ENCODE measurements around the gene RAPGEF4. TPM values are rescaled to one million over a fixed set of nuclear protein-coding genes. Genes with fewer than 3 reads are reported as not detected.

Gene RAPGEF4
- total RNA-seq, 1 donor from 2014 or later = 21.8 TPM

GRCh38 chr2:172909454-172909853 is 173.8 kb downstream of the RAPGEF4 start:
- no peak for TF ChIP-seq CTCF (IDR thresholded peaks at IDR 0.05)
- Histone ChIP-seq H3K4me1 (no peaks in the 10 kb centered on the region), H3K36me3 (no peaks in the 10 kb centered on the region), H3K27ac (no peak overlapping the region), H3K4me3 (no peak overlapping the region), H3K27me3 (no peaks in the 10 kb centered on the region), H3K9me3 (no peaks in the 10 kb centered on the region)
- no peak for DNase-seq
- no peak for ATAC-seq
- intact Hi-C loops (cut with DNase I) = no loop called here

GRCh38 chr2:172912266-172912665 is 176.6 kb downstream of the RAPGEF4 start:
- no peaks in the 10 kb centered on the region for H3K27me3 ChIP-seq
- no peak for TF ChIP-seq CTCF (IDR thresholded peaks at IDR 0.05)
- intact Hi-C loops (cut with DNase I) = no loop called here

GRCh38 chr2:172914341-172915008 is 178.8 kb downstream of the RAPGEF4 start:
- Histone ChIP-seq H3K27ac (no peak overlapping the region), H3K4me3 (no peak overlapping the region), H3K27me3 (no peaks in the 10 kb centered on the region), H3K4me1 (no peaks in the 10 kb centered on the region), H3K9me3 (no peaks in the 10 kb centered on the region), H3K36me3 (no peaks in the 10 kb centered on the region)
- intact Hi-C loops (cut with DNase I) = no loop called here
- ATAC-seq = no peak
- no peak for TF ChIP-seq CTCF (IDR thresholded peaks at IDR 0.05)
- no peak for DNase-seq

More at GRCh38 chr2:172912266-172912665, 176.6 kb downstream of the RAPGEF4 start:
- no peaks in the 10 kb centered on the region for H3K36me3 ChIP-seq
- no peaks in the 10 kb centered on the region for H3K4me1 ChIP-seq
- DNase-seq (no peak), ATAC-seq (no peak)
- H3K27ac ChIP-seq = no peak overlapping the region
- no peaks in the 10 kb centered on the region for H3K9me3 ChIP-seq
- H3K4me3 ChIP-seq = no peak overlapping the region

GRCh38 chr2:172917716-172918115 is 182.1 kb downstream of the RAPGEF4 start:
- H3K27ac ChIP-seq = no peak overlapping the region
- intact Hi-C loops (cut with DNase I) = no loop called here
- no peak for TF ChIP-seq CTCF (IDR thresholded peaks at IDR 0.05)
- H3K36me3 ChIP-seq = no peaks in the 10 kb centered on the region
- ATAC-seq = no peak
- H3K9me3 ChIP-seq = no peaks in the 10 kb centered on the region
- no peaks in the 10 kb centered on the region for H3K27me3 ChIP-seq
- no peak overlapping the region for H3K4me3 ChIP-seq
- no peaks in the 10 kb centered on the region for H3K4me1 ChIP-seq
- no peak for DNase-seq

GRCh38 chr2:172919732-172920131 is 184.1 kb downstream of the RAPGEF4 start:
- Histone ChIP-seq H3K4me1 (no peaks in the 10 kb centered on the region), H3K36me3 (no peaks in the 10 kb centered on the region), H3K9me3 (no peaks in the 10 kb centered on the region), H3K27me3 (no peaks in the 10 kb centered on the region), H3K27ac (no peak overlapping the region), H3K4me3 (no peak overlapping the region)
- TF ChIP-seq CTCF (IDR thresholded peaks at IDR 0.05) = no peak
- DNase-seq (no peak), ATAC-seq (no peak)
- intact Hi-C loops (cut with DNase I) = no loop called here

Measured in upper lobe of right lung (tissue), 1 donor.